Gastrocnemius medialis (tissue), 4 donors: ENCODE results near the gene VEZF1. TPM values are rescaled to one million over a fixed set of nuclear protein-coding genes. Genes with fewer than 3 reads are reported as not detected.

Experiments
- ATAC-seq, 2 donors: fragments of 150-250 bp; one replicate each; pipeline ENCODE4 v1.9.1; 2016
- DNase-seq, 2 donors: peaks; one replicate each; pipeline ENCODE4 v3.0.0-alpha.2; 2019
- H3K27ac ChIP-seq, 4 donors: fragments of 200-600 bp; sonication (generic); 1 replicate in 1 of 4; 2 replicates in 3 of 4; pipeline ENCODE4 v1.5.1; 2016 to 2018; ENCODE audit warnings: mild to moderate bottlenecking in 2 of 4, moderate library complexity in 1 of 4
- H3K27me3 ChIP-seq, 3 donors: fragments of 200-600 bp; sonication (generic) in 2 of 3; 1 replicate in 1 of 3; 2 replicates in 2 of 3; pipeline versions ENCODE4 v1.5.1 to v1.6.0; 2016 to 2019; ENCODE audit warnings: mild to moderate bottlenecking in 1 of 3, moderate library complexity in 1 of 3
- H3K36me3 ChIP-seq, 2 donors: fragments of 200-600 bp; sonication (generic) in 1 of 2; one replicate each; pipeline ENCODE4 v1.5.1; 2017 to 2018
- H3K4me1 ChIP-seq, 2 donors: fragments of 200-600 bp; sonication (generic) in 1 of 2; one replicate each; pipeline ENCODE4 v1.5.1; 2016 to 2017; ENCODE audit warnings: mild to moderate bottlenecking in 2 of 2
- H3K4me3 ChIP-seq, 4 donors: fragments of 200-600 bp; sonication (generic) in 3 of 4; 1 replicate in 1 of 4; 2 replicates in 3 of 4; pipeline ENCODE4 v1.5.1; 2016 to 2019; ENCODE audit warnings: mild to moderate bottlenecking in 2 of 4
- H3K9me3 ChIP-seq, 3 donors: fragments of 200-600 bp; sonication (generic) in 2 of 3; 1 replicate in 1 of 3; 2 replicates in 2 of 3; pipeline ENCODE4 v1.5.1; 2016 to 2019
- CTCF ChIP-seq, 5 experiments: fragments of 450-650 bp in 3 of 5; fragments of 200-600 bp in 2 of 5; sonication (generic) in 2 of 5; IDR thresholded peaks in 4 of 5; conservative IDR thresholded peaks in 1 of 5; 1 replicate in 4 of 5; 2 replicates in 1 of 5; pipeline ENCODE4 v1.5.1; 2016 to 2019; ENCODE audit warnings: antibody characterized with exemption in 5 of 5, mild to moderate bottlenecking in 3 of 5, moderate library complexity in 3 of 5
- POLR2A ChIP-seq, 2 donors: fragments of 450-650 bp; IDR thresholded peaks; one replicate each; pipeline ENCODE4 v1.6.1; 2017; ENCODE audit warnings: antibody characterized with exemption in 2 of 2, mild to moderate bottlenecking in 2 of 2, moderate library complexity in 2 of 2
- in situ Hi-C, 4 donors: fragments of 200-750 bp; cut with MboI; loops; one replicate each; pipeline versions ENCODE4 v1.15.0 to v1.8.0; 2017; ENCODE audit warnings: low sequenced_read_pairs in 4 of 4
- intact Hi-C: fragments of 100-400 bp; cut with DNase I; formaldehyde crosslinking; loops from one replicate; pipeline ENCODE4 v1.15.1; 2023; ENCODE audit warnings: low total_unique reads
- total RNA-seq, 4 donors: library from RNA; depleted of rRNA; stranded (reverse); fragments of >200 nt; gene quantifications; one replicate each; pipeline versions ENCODE4 v1.1.0 to v1.2.3, GENCODE V29; 2016

Gene VEZF1
- total RNA-seq, 4 donors from 2014 or later: 99.9 to 137 (median 106) TPM

- DNase-seq (peak; percentile 56 to 79), ATAC-seq (peak; percentile 51 to 64)
- Histone ChIP-seq H3K27me3 (no peaks in the 10 kb centered on the region), H3K27ac (peak overlapping the region; percentile 82 to 99 (median 98)), H3K36me3 (no peaks in the 10 kb centered on the region), H3K4me1 (peaks cover 61 to 65% of the 10 kb centered on the region in 2 donors), H3K4me3 (peak overlapping the region; percentile 64 to 88 (median 74)), H3K9me3 (no peaks in the 10 kb centered on the region)
- TF ChIP-seq CTCF (IDR thresholded peaks at IDR 0.05 in 4 of 5, conservative IDR thresholded peaks at IDR 0.05 in 1 of 5): peak in 1 of 5 experiments; percentile 12
- peak; percentile 38 to 50 for TF ChIP-seq POLR2A (IDR thresholded peaks at IDR 0.05)
- in situ Hi-C loops (no loop called here), intact Hi-C loops (loop anchor here (1.0 to 2.0 kb wide), 2 partner anchors 32 to 65 kb away; no protein-coding TSS in a partner anchor)
These were observed 33.5 kb downstream of the VEZF1 start for GRCh38 chr17:57954397-57955182.

GRCh38 chr17:57953705-57954396 is 34.2 kb downstream of the VEZF1 start:
- no peaks in the 10 kb centered on the region for H3K27me3 ChIP-seq
- H3K4me3 ChIP-seq: peak overlapping the region; percentile 64 to 88 (median 74)
- no peaks in the 10 kb centered on the region for H3K36me3 ChIP-seq
- in situ Hi-C loops: no loop called here
- H3K9me3 ChIP-seq: no peaks in the 10 kb centered on the region
- intact Hi-C loops: loop anchor here (1.0 to 2.0 kb wide), 2 partner anchors 33 to 65 kb away; no protein-coding TSS in a partner anchor
- TF ChIP-seq CTCF (IDR thresholded peaks at IDR 0.05 in 4 of 5, conservative IDR thresholded peaks at IDR 0.05 in 1 of 5) (no peak), POLR2A (IDR thresholded peaks at IDR 0.05) (no peak)
- ATAC-seq (no peak), DNase-seq (no peak)
- peaks cover 69 to 73% of the 10 kb centered on the region in 2 donors for H3K4me1 ChIP-seq
- peak overlapping the region; percentile 82 to 99 (median 98) for H3K27ac ChIP-seq

- in situ Hi-C loops: no loop called here
- no peaks in the 10 kb centered on the region for H3K36me3 ChIP-seq
- TF ChIP-seq CTCF (IDR thresholded peaks at IDR 0.05 in 4 of 5, conservative IDR thresholded peaks at IDR 0.05 in 1 of 5) (no peak), POLR2A (IDR thresholded peaks at IDR 0.05) (no peak)
- no peaks in the 10 kb centered on the region for H3K9me3 ChIP-seq
- peak overlapping the region; percentile 82 to 99 (median 98) for H3K27ac ChIP-seq
- H3K4me3 ChIP-seq: no peak overlapping the region
- DNase-seq: no peak
- H3K4me1 ChIP-seq: peaks cover 75 to 79% of the 10 kb centered on the region in 2 donors
- no peak for ATAC-seq
- intact Hi-C loops: no loop called here
- no peaks in the 10 kb centered on the region for H3K27me3 ChIP-seq
These were observed 34.8 kb downstream of the VEZF1 start for GRCh38 chr17:57953219-57953618.

- Histone ChIP-seq H3K27ac (peak overlapping the region; percentile 82 to 99 (median 98)), H3K27me3 (no peaks in the 10 kb centered on the region), H3K9me3 (no peaks in the 10 kb centered on the region), H3K36me3 (no peaks in the 10 kb centered on the region), H3K4me1 (peaks cover 95 to 96% of the 10 kb centered on the region in 2 donors), H3K4me3 (no peak overlapping the region)
- DNase-seq: peak in 1 of 2 donors; percentile 77
- intact Hi-C loops (loop anchor here (2.0 kb wide), 1 partner anchor 59 kb away; no protein-coding TSS in a partner anchor), in situ Hi-C loops (no loop called here)
- TF ChIP-seq CTCF (IDR thresholded peaks at IDR 0.05 in 4 of 5, conservative IDR thresholded peaks at IDR 0.05 in 1 of 5): no peak
- TF ChIP-seq POLR2A (IDR thresholded peaks at IDR 0.05): no peak
- ATAC-seq: peak in 1 of 2 donors; percentile 6
These were observed 38.4 kb downstream of the VEZF1 start for GRCh38 chr17:57949649-57950048.
